ENCODE data around the gene VAT1L.

VAT1L gene

GRCh38 chr16:77816293-77816692 is 27.9 kb downstream of the VAT1L start:
- TF ChIP-seq YY1 (IDR thresholded peaks at IDR 0.05; ENCODE audit: low read depth) = no peak
- no peak for TF ChIP-seq REST (IDR thresholded peaks at IDR 0.05; ENCODE audit: low read depth)
- no peak for TF ChIP-seq CREB1 (IDR thresholded peaks at IDR 0.05; ENCODE audit: low read depth)
- TF ChIP-seq FOXM1 (IDR thresholded peaks at IDR 0.05; ENCODE audit: borderline replicate concordance, low read depth) = no peak
- TF ChIP-seq MAX (IDR thresholded peaks at IDR 0.05) = no peak
- no peak for TF ChIP-seq ZBTB7A (IDR thresholded peaks at IDR 0.05; ENCODE audit: low read depth)
- no peak for TF ChIP-seq EP300 (IDR thresholded peaks at IDR 0.05; ENCODE audit: borderline replicate concordance)
- TF ChIP-seq EGR1 (IDR thresholded peaks at IDR 0.05) = no peak
- no peak for TF ChIP-seq RAD21 (IDR thresholded peaks at IDR 0.05; ENCODE audit: low read depth)

GRCh38 chr16:77820340-77820739 is 32.0 kb downstream of the VAT1L start:
- TF ChIP-seq TAF1 (IDR thresholded peaks at IDR 0.05; ENCODE audit: low read depth) = no peak

GRCh38 chr16:77822661-77823060 is 34.3 kb downstream of the VAT1L start:
- no peak for TF ChIP-seq ZBTB7A (IDR thresholded peaks at IDR 0.05; ENCODE audit: low read depth)
- TF ChIP-seq USF1 (IDR thresholded peaks at IDR 0.05) = no peak
- TF ChIP-seq TAF1 (IDR thresholded peaks at IDR 0.05; ENCODE audit: low read depth) = no peak
- TF ChIP-seq REST (IDR thresholded peaks at IDR 0.05; ENCODE audit: low read depth) = no peak
- no peak for TF ChIP-seq MAX (IDR thresholded peaks at IDR 0.05)
- TF ChIP-seq FOXM1 (IDR thresholded peaks at IDR 0.05; ENCODE audit: borderline replicate concordance, low read depth) = no peak
- TF ChIP-seq CREB1 (IDR thresholded peaks at IDR 0.05; ENCODE audit: low read depth) = no peak
- TF ChIP-seq EGR1 (IDR thresholded peaks at IDR 0.05) = no peak
- TF ChIP-seq NFIC (IDR thresholded peaks at IDR 0.05) = no peak
- no peak for TF ChIP-seq TCF12 (IDR thresholded peaks at IDR 0.05; ENCODE audit: low read depth)
- TF ChIP-seq CEBPB (IDR thresholded peaks at IDR 0.05) = no peak
- TF ChIP-seq RAD21 (IDR thresholded peaks at IDR 0.05; ENCODE audit: low read depth) = no peak
- no peak for TF ChIP-seq TEAD4 (IDR thresholded peaks at IDR 0.05)
- no peak for TF ChIP-seq EP300 (IDR thresholded peaks at IDR 0.05; ENCODE audit: borderline replicate concordance)
- TF ChIP-seq YY1 (IDR thresholded peaks at IDR 0.05; ENCODE audit: low read depth) = no peak

GRCh38 chr16:77823067-77823466 is 34.7 kb downstream of the VAT1L start:
- no peak for TF ChIP-seq YY1 (IDR thresholded peaks at IDR 0.05; ENCODE audit: low read depth)
- TF ChIP-seq TAF1 (IDR thresholded peaks at IDR 0.05; ENCODE audit: low read depth) = no peak
- no peak for TF ChIP-seq REST (IDR thresholded peaks at IDR 0.05; ENCODE audit: low read depth)
- no peak for TF ChIP-seq NFIC (IDR thresholded peaks at IDR 0.05)
- no peak for TF ChIP-seq RAD21 (IDR thresholded peaks at IDR 0.05; ENCODE audit: low read depth)
- TF ChIP-seq FOXM1 (IDR thresholded peaks at IDR 0.05; ENCODE audit: borderline replicate concordance, low read depth) = no peak
- TF ChIP-seq CEBPB (IDR thresholded peaks at IDR 0.05) = no peak
- TF ChIP-seq TCF12 (IDR thresholded peaks at IDR 0.05; ENCODE audit: low read depth) = no peak
- no peak for TF ChIP-seq MAX (IDR thresholded peaks at IDR 0.05)
- TF ChIP-seq CREB1 (IDR thresholded peaks at IDR 0.05; ENCODE audit: low read depth) = no peak
- no peak for TF ChIP-seq EGR1 (IDR thresholded peaks at IDR 0.05)
- no peak for TF ChIP-seq TEAD4 (IDR thresholded peaks at IDR 0.05)
- TF ChIP-seq USF1 (IDR thresholded peaks at IDR 0.05) = no peak
- TF ChIP-seq ZBTB7A (IDR thresholded peaks at IDR 0.05; ENCODE audit: low read depth) = no peak

GRCh38 chr16:77825196-77825595 is 36.8 kb downstream of the VAT1L start:
- no peak for TF ChIP-seq TEAD4 (IDR thresholded peaks at IDR 0.05)
